Temporal lobe (tissue), 2 donors: ENCODE results near the gene DIAPH3. TPM values are rescaled to one million over a fixed set of nuclear protein-coding genes. Genes with fewer than 3 reads are reported as not detected.

Source experiments
- small RNA-seq: library from RNA; depleted of rRNA; stranded (forward); fragments of <200 nt; gene quantifications from one replicate; pipeline ENCODE3, GENCODE V24; 2014; ENCODE audit warnings: low replicate concordance
- total RNA-seq: library from RNA; depleted of rRNA; stranded (reverse); fragments of >200 nt; gene quantifications from one replicate; pipeline ENCODE4 v1.2.3, GENCODE V29; 2014

DIAPH3 gene
- total RNA-seq, 1 donor from 2014 or later = 6.1 TPM

Small RNA genes within 50 kb of the gene (small RNA-seq; reads per million reads assigned to genes)
- gene RN7SL375P (not detected), gene RNY4P28 (0.37 reads per million, percentile 31 among the genes with 10 or more reads in this experiment)

Other genes starting within 250 kb of the DIAPH3 start
- 31.5 TPM for gene TDRD3, start 233.3 kb upstream of the DIAPH3 start, total RNA-seq